ENCODE measurements around the gene CST1.
"Not testable (repeated sequence)": the region's sequence is repeated elsewhere in the genome, so short reads cannot be mapped to it uniquely, and the experiment has no call there.

CST1 gene

GRCh38 chr20:23754731-23755130 is 4.0 kb upstream of the CST1 start:
- no peak for DNase-seq

GRCh38 chr20:23753589-23753988 is 2.9 kb upstream of the CST1 start:
- no peak for DNase-seq

GRCh38 chr20:23753194-23753548 is 2.4 kb upstream of the CST1 start:
- DNase-seq: no peak

- DNase-seq: no peak
Observed at GRCh38 chr20:23752481-23753193, 1.9 kb upstream of the CST1 start.

GRCh38 chr20:23752019-23752418 is 1.3 kb upstream of the CST1 start:
- no peak for DNase-seq

GRCh38 chr20:23749746-23750145 is 989 bp downstream of the CST1 start:
- no peak for DNase-seq

GRCh38 chr20:23748975-23749374 is 1.8 kb downstream of the CST1 start:
- DNase-seq: not testable (repeated sequence)

GRCh38 chr20:23747551-23747950 is 3.2 kb downstream of the CST1 start:
- not testable (repeated sequence) for DNase-seq

- DNase-seq: not testable (repeated sequence)
Observed at GRCh38 chr20:23747092-23747491, 3.6 kb downstream of the CST1 start.

GRCh38 chr20:23746321-23746720 is 4.4 kb downstream of the CST1 start:
- DNase-seq: no peak

- no peak for DNase-seq
Observed at GRCh38 chr20:23745247-23745646, 5.5 kb downstream of the CST1 start.

GRCh38 chr20:23744817-23745216 is 5.9 kb downstream of the CST1 start:
- DNase-seq: no peak

GRCh38 chr20:23735391-23735790 is 15.3 kb downstream of the CST1 start:
- not testable (repeated sequence) for DNase-seq

- DNase-seq: not testable (repeated sequence)
Observed at GRCh38 chr20:23734949-23735348, 15.8 kb downstream of the CST1 start.

- not testable (repeated sequence) for DNase-seq
Observed at GRCh38 chr20:23734440-23734839, 16.3 kb downstream of the CST1 start.

GRCh38 chr20:23727016-23727415 is 23.7 kb downstream of the CST1 start:
- DNase-seq: no peak

GRCh38 chr20:23725102-23725501 is 25.6 kb downstream of the CST1 start:
- no peak for DNase-seq

- DNase-seq: not testable (repeated sequence)
Observed at GRCh38 chr20:23723659-23724307, 27.0 kb downstream of the CST1 start.

GRCh38 chr20:23722851-23723250 is 27.9 kb downstream of the CST1 start:
- not testable (repeated sequence) for DNase-seq

- DNase-seq: no peak
Observed at GRCh38 chr20:23721962-23722361, 28.8 kb downstream of the CST1 start.

GRCh38 chr20:23719351-23719750 is 31.4 kb downstream of the CST1 start:
- DNase-seq: not testable (repeated sequence)

GRCh38 chr20:23711778-23712177 is 39.0 kb downstream of the CST1 start:
- DNase-seq: not testable (repeated sequence)

GRCh38 chr20:23710771-23711170 is 40.0 kb downstream of the CST1 start:
- no peak for DNase-seq

- DNase-seq: no peak
Observed at GRCh38 chr20:23705895-23706294, 44.8 kb downstream of the CST1 start.

- DNase-seq: no peak
Observed at GRCh38 chr20:23702021-23702420, 48.7 kb downstream of the CST1 start.
